ENCODE measurements around the gene GRK7.
"Not testable (repeated sequence)": the region's sequence is repeated elsewhere in the genome, so short reads cannot be mapped to it uniquely, and the experiment has no call there.

- TF ChIP-seq, protein P1, sequence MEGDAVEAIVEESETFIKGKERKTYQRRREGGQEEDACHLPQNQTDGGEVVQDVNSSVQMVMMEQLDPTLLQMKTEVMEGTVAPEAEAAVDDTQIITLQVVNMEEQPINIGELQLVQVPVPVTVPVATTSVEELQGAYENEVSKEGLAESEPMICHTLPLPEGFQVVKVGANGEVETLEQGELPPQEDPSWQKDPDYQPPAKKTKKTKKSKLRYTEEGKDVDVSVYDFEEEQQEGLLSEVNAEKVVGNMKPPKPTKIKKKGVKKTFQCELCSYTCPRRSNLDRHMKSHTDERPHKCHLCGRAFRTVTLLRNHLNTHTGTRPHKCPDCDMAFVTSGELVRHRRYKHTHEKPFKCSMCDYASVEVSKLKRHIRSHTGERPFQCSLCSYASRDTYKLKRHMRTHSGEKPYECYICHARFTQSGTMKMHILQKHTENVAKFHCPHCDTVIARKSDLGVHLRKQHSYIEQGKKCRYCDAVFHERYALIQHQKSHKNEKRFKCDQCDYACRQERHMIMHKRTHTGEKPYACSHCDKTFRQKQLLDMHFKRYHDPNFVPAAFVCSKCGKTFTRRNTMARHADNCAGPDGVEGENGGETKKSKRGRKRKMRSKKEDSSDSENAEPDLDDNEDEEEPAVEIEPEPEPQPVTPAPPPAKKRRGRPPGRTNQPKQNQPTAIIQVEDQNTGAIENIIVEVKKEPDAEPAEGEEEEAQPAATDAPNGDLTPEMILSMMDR (IDR thresholded peaks at IDR 0.05): not testable (repeated sequence)
- TF ChIP-seq POLR2A (IDR thresholded peaks at IDR 0.05): not testable (repeated sequence)
These were observed 656 bp upstream of the GRK7 start for GRCh38 chr3:141762552-141762951.
